ENCODE data around the gene HOOK2. TPM values are rescaled to one million over a fixed set of nuclear protein-coding genes. Genes with fewer than 3 reads are reported as not detected.

HOOK2 gene
- total and polyA plus RNA-seq, 9 of the 15 experiments (the other 6 are each of a cell fraction or from before 2014, with no cell fraction given): 1.3 to 17.2 (median 9.9) TPM

GRCh38 chr19:12785431-12786031, 10.2 kb upstream of the HOOK2 start (continued):
- TF ChIP-seq MGA (IDR thresholded peaks at IDR 0.05) (no peak), ZBED1 (IDR thresholded peaks at IDR 0.05) (no peak), TARDBP (IDR thresholded peaks at IDR 0.05) (no peak), POLR2H (tag; IDR thresholded peaks at IDR 0.05; ENCODE audit: low read depth) (no peak), E2F8 (IDR thresholded peaks at IDR 0.05; ENCODE audit: low read depth, partially characterized antibody) (no peak), MAFK (IDR thresholded peaks at IDR 0.05; ENCODE audit: low read length) (no peak), E2F6 (IDR thresholded peaks at IDR 0.05; ENCODE audit: borderline replicate concordance in 1 of 2, extremely low read depth in 1 of 2, insufficient read depth in 1 of 2, insufficient read length in 1 of 2, low read depth in 1 of 2, low read length in 1 of 2, poor library complexity in 1 of 2, severe bottlenecking in 1 of 2) (no peak), DIDO1 (tag; IDR thresholded peaks at IDR 0.05; ENCODE audit: low read depth) (no peak), SRSF1 (IDR thresholded peaks at IDR 0.05; ENCODE audit: low read depth, low read length) (no peak), SOX6 (IDR thresholded peaks at IDR 0.05) (no peak)
